Measurements from ENCODE around the gene UNG. TPM values are rescaled to one million over a fixed set of nuclear protein-coding genes. Genes with fewer than 3 reads are reported as not detected.

UNG gene
- total RNA-seq, 1 experiment from 2014 or later = 99.0 TPM

GRCh38 chr12:109054520-109054919 is 42.9 kb upstream of the UNG start:
- Histone ChIP-seq H3K4me2 (ENCODE audit: low read length) (no peak overlapping the region), H2AFZ (ENCODE audit: low read depth, low read length, poor library complexity, severe bottlenecking) (no peak overlapping the region), H3K9me2 (ENCODE audit: insufficient read depth) (no peaks in the 10 kb centered on the region), H3K79me2 (ENCODE audit: insufficient read depth, low read length) (no peaks in the 10 kb centered on the region), H3K27me3 (ENCODE audit: insufficient read depth, low read length) (no peaks in the 10 kb centered on the region), H3K36me3 (ENCODE audit: control insufficient read depth in 1 of 2, insufficient read depth in 2 of 2, low read length in 2 of 2) (no peaks in the 10 kb centered on the region), H4K20me1 (ENCODE audit: insufficient read depth) (no peaks in the 10 kb centered on the region), H3K9me3 (ENCODE audit: control insufficient read depth in 1 of 2, insufficient read depth in 1 of 2, low read depth in 1 of 2, low read length in 2 of 2) (no peaks in the 10 kb centered on the region), H3K27ac (ENCODE audit: low read depth, low read length) (no peak overlapping the region), H3K4me1 (ENCODE audit: control insufficient read depth in 1 of 2, insufficient read depth in 2 of 2, low read length in 2 of 2) (peaks cover 6 to 13% of the 10 kb centered on the region in 2 experiments; a peak in 2 of 4 replicates), H3K9ac (ENCODE audit: low read length) (no peak overlapping the region), H3K4me3 (replicated peaks in 1 of 2; ENCODE audit: low read depth in 1 of 2, low read length in 2 of 2) (no peak overlapping the region)
- no TSS peak for BruUV-seq (replicated peaks)
- DNase-seq (ENCODE audit: low read depth, low spot score) (no peak), ATAC-seq (no peak)
- CTCF ChIA-PET = interaction anchor here (0.9 kb wide), 1 partner anchor 15 kb away, joined by 3 read pairs; no protein-coding TSS in a partner anchor
- intact Hi-C loops (cut with micrococcal nuclease) = no loop called here
- TF ChIP-seq FOSL1 (IDR thresholded peaks at IDR 0.05; ENCODE audit: low read depth) = no peak
- no peak for TF ChIP-seq EGR1 (IDR thresholded peaks at IDR 0.05; ENCODE audit: low read depth)
- TF ChIP-seq, protein P1, sequence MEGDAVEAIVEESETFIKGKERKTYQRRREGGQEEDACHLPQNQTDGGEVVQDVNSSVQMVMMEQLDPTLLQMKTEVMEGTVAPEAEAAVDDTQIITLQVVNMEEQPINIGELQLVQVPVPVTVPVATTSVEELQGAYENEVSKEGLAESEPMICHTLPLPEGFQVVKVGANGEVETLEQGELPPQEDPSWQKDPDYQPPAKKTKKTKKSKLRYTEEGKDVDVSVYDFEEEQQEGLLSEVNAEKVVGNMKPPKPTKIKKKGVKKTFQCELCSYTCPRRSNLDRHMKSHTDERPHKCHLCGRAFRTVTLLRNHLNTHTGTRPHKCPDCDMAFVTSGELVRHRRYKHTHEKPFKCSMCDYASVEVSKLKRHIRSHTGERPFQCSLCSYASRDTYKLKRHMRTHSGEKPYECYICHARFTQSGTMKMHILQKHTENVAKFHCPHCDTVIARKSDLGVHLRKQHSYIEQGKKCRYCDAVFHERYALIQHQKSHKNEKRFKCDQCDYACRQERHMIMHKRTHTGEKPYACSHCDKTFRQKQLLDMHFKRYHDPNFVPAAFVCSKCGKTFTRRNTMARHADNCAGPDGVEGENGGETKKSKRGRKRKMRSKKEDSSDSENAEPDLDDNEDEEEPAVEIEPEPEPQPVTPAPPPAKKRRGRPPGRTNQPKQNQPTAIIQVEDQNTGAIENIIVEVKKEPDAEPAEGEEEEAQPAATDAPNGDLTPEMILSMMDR (IDR thresholded peaks at IDR 0.05 in 2 of 3, conservative IDR thresholded peaks at IDR 0.05 in 1 of 3; ENCODE audit: borderline replicate concordance in 1 of 3, insufficient read depth in 1 of 3, low read depth in 2 of 3, low read length in 2 of 3) = no peak
- no peak for TF ChIP-seq CEBPB (IDR thresholded peaks at IDR 0.05; ENCODE audit: low read depth)
- TF ChIP-seq ZFX (IDR thresholded peaks at IDR 0.05) = no peak
- TF ChIP-seq, protein P2, sequence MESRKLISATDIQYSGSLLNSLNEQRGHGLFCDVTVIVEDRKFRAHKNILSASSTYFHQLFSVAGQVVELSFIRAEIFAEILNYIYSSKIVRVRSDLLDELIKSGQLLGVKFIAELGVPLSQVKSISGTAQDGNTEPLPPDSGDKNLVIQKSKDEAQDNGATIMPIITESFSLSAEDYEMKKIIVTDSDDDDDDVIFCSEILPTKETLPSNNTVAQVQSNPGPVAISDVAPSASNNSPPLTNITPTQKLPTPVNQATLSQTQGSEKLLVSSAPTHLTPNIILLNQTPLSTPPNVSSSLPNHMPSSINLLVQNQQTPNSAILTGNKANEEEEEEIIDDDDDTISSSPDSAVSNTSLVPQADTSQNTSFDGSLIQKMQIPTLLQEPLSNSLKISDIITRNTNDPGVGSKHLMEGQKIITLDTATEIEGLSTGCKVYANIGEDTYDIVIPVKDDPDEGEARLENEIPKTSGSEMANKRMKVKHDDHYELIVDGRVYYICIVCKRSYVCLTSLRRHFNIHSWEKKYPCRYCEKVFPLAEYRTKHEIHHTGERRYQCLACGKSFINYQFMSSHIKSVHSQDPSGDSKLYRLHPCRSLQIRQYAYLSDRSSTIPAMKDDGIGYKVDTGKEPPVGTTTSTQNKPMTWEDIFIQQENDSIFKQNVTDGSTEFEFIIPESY (IDR thresholded peaks at IDR 0.05; ENCODE audit: extremely low read depth, insufficient replicate concordance, low read length) = no peak
- RAD21 ChIA-PET (ENCODE audit: low non-redundant PET in 1 of 2, low total read pairs in 2 of 2, uncharacterized antibody in 2 of 2, unreplicated experiment in 2 of 2) = no interaction called here
- POLR2A ChIA-PET = no interaction called here

Measured in HCT116 (cell line).